Endodermal cell (in vitro differentiated cells): Measurements from ENCODE around the gene ATP5F1B. TPM values are rescaled to one million over a fixed set of nuclear protein-coding genes. Genes with fewer than 3 reads are reported as not detected.
"Not testable (repeated sequence)": the region's sequence is repeated elsewhere in the genome, so short reads cannot be mapped to it uniquely, and the experiment has no call there.

Experiments used
- DNase-seq: peaks from one replicate; pipeline ENCODE4 v3.0.0-alpha.2; 2017
- H3K27ac ChIP-seq: 2 replicates; pipeline ENCODE4 v1.5.1; 2013; ENCODE audit warnings: mild to moderate bottlenecking, low read depth, low read length, moderate library complexity
- H3K27me3 ChIP-seq: 2 replicates; pipeline ENCODE4 v1.6.1; 2013; ENCODE audit warnings: mild to moderate bottlenecking, low read length, moderate library complexity; ENCODE audit not compliant: insufficient read depth, control insufficient read depth, poor library complexity, severe bottlenecking
- H3K36me3 ChIP-seq: 2 replicates; pipeline ENCODE4 v1.7.0; 2013; ENCODE audit warnings: mild to moderate bottlenecking, low read length, moderate library complexity; ENCODE audit not compliant: control insufficient read depth, insufficient read depth
- H3K4me1 ChIP-seq: one replicate; pipeline ENCODE4 v1.7.0; 2013; ENCODE audit warnings: low read length; ENCODE audit not compliant: control insufficient read depth, insufficient read depth
- H3K4me3 ChIP-seq: 2 replicates; pipeline ENCODE4 v1.5.1; 2013; ENCODE audit warnings: mild to moderate bottlenecking, low read length, moderate library complexity
- H3K9ac ChIP-seq: 2 replicates; pipeline ENCODE4 v1.6.1; 2013; ENCODE audit warnings: mild to moderate bottlenecking, low read length, moderate library complexity; ENCODE audit not compliant: poor library complexity, severe bottlenecking; ENCODE audit errors: extremely low read depth
- H3K9me3 ChIP-seq: 2 replicates; pipeline ENCODE4 v1.6.1; 2013; ENCODE audit warnings: mild to moderate bottlenecking, low read length, moderate library complexity; ENCODE audit not compliant: control insufficient read depth
- H3K27ac Mint-ChIP-seq: 2 replicates; pipeline ENCODE4 v1.8.0; 2020; ENCODE audit warnings: mixed read lengths
- H3K27me3 Mint-ChIP-seq: 2 replicates; pipeline ENCODE4 v1.8.0; 2021; ENCODE audit warnings: mild to moderate bottlenecking, mixed read lengths; ENCODE audit not compliant: insufficient read depth
- H3K36me3 Mint-ChIP-seq: 2 replicates; pipeline ENCODE4 v1.8.0; 2020; ENCODE audit warnings: low read depth, mixed read lengths
- H3K4me1 Mint-ChIP-seq: 2 replicates; pipeline ENCODE4 v1.8.0; 2020; ENCODE audit warnings: mixed read lengths
- H3K4me3 Mint-ChIP-seq: 2 replicates; pipeline ENCODE4 v1.8.0; 2020; ENCODE audit warnings: mild to moderate bottlenecking, moderate library complexity, mixed read lengths
- H3K9me3 Mint-ChIP-seq: 2 replicates; pipeline ENCODE4 v1.8.0; 2020; ENCODE audit warnings: mild to moderate bottlenecking, mixed read lengths
- WGBS, 2 experiments: methylation state at CpG; one replicate each; pipeline versions ENCODE4 v1.1.5 to v1.1.7; 2013; ENCODE audit warnings: missing lambda C conversion rate in 2 of 2, mixed read lengths in 1 of 2; ENCODE audit not compliant: insufficient coverage in 1 of 2, insufficient read length in 1 of 2; 5-methylcytosine and 5-hydroxymethylcytosine counted together
- total RNA-seq, 2 donors: library from RNA; stranded (reverse); fragmentation: NEBNext Ultra II Directional in 1 of 2; extraction: Animal tissue kit (Norgen Biotek cat#: 25700) in 1 of 2; gene quantifications; 2 replicates in 1 of 2; 3 replicates in 1 of 2; pipeline ENCODE4 v1.2.1, GENCODE V29; 2021
- TF ChIP-seq, protein P1 (sequence below): fragments of 200-600 bp; sonication (generic); conservative IDR thresholded peaks from 2 replicates; pipeline ENCODE4 v1.5.0; 2021; ENCODE audit warnings: antibody characterized with exemption, mild to moderate bottlenecking

Gene ATP5F1B
- total RNA-seq, 2 donors from 2014 or later = 653 to 681 TPM

DNA sequence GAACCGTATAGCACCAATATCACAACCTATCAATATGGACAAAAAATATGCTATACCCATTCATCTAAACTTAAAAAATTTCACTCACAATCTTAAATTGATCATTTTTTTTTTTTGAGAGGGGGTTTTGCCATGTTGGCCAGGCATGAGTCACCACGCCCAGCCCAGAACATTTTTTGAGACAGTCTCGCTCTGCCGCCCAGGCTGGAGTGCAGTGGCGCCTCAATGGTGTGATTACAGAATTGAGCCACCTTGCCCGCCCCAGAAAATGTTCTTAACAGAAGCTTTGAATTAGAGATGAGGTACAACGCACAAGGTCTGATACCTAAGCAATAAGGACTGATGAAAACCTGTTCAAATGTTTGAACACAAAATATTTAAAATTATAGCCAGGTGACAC, 15.8 kb upstream of the ATP5F1B start:
- Mint-ChIP-seq H3K4me1 (no peaks in the 10 kb centered on the region), H3K4me3 (no peak overlapping the region), H3K27me3 (no peaks in the 10 kb centered on the region), H3K9me3 (no peaks in the 10 kb centered on the region), H3K36me3 (peaks cover 27% of the 10 kb centered on the region), H3K27ac (no peak overlapping the region)
- 94 to 95% methylated on average over 6 to 7 of the region's 7 CpGs for WGBS, 2 experiments
- Histone ChIP-seq H3K9ac (no peak overlapping the region), H3K27ac (no peak overlapping the region), H3K27me3 (no peaks in the 10 kb centered on the region), H3K36me3 (peaks cover 47% of the 10 kb centered on the region), H3K4me1 (no peaks in the 10 kb centered on the region), H3K9me3 (no peaks in the 10 kb centered on the region), H3K4me3 (no peak overlapping the region)
- TF ChIP-seq, protein P1, sequence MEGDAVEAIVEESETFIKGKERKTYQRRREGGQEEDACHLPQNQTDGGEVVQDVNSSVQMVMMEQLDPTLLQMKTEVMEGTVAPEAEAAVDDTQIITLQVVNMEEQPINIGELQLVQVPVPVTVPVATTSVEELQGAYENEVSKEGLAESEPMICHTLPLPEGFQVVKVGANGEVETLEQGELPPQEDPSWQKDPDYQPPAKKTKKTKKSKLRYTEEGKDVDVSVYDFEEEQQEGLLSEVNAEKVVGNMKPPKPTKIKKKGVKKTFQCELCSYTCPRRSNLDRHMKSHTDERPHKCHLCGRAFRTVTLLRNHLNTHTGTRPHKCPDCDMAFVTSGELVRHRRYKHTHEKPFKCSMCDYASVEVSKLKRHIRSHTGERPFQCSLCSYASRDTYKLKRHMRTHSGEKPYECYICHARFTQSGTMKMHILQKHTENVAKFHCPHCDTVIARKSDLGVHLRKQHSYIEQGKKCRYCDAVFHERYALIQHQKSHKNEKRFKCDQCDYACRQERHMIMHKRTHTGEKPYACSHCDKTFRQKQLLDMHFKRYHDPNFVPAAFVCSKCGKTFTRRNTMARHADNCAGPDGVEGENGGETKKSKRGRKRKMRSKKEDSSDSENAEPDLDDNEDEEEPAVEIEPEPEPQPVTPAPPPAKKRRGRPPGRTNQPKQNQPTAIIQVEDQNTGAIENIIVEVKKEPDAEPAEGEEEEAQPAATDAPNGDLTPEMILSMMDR = no peak
- DNase-seq = peak; percentile 44

DNA sequence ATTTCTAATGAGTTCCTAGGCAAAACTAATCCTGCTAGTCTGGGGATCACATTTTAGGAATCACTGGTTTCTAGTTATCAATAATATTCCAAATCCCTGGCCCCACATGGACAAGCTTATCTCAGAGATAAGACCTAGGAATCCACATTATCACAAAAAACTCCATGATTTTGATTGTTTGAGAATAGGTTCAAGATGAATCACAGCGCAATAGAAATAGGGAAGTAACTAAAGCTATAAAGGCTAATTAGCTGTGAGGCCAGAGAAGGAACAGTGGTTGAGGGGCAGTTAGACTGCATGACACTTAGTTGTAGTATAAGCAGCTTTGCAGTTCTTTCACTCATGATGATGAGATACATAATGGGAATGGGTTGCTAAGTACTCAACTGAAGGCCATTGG, 13.1 kb upstream of the ATP5F1B start:
- peaks cover 12% of the 10 kb centered on the region for H3K36me3 Mint-ChIP-seq
- no peak for DNase-seq
- Histone ChIP-seq H3K4me1 (no peaks in the 10 kb centered on the region), H3K9me3 (peaks cover 10% of the 10 kb centered on the region), H3K27ac (no peak overlapping the region), H3K9ac (no peak overlapping the region), H3K36me3 (peaks cover 20% of the 10 kb centered on the region), H3K4me3 (no peak overlapping the region), H3K27me3 (no peaks in the 10 kb centered on the region)
- no peaks in the 10 kb centered on the region for H3K4me1 Mint-ChIP-seq
- WGBS, 2 experiments = 83 to 97% methylated on average over 1 of the region's 1 CpG
- H3K4me3 Mint-ChIP-seq = no peak overlapping the region
- TF ChIP-seq, protein P1 = no peak
- no peak overlapping the region for H3K27ac Mint-ChIP-seq
- H3K27me3 Mint-ChIP-seq = no peaks in the 10 kb centered on the region
- H3K9me3 Mint-ChIP-seq = peaks cover 23% of the 10 kb centered on the region

DNA sequence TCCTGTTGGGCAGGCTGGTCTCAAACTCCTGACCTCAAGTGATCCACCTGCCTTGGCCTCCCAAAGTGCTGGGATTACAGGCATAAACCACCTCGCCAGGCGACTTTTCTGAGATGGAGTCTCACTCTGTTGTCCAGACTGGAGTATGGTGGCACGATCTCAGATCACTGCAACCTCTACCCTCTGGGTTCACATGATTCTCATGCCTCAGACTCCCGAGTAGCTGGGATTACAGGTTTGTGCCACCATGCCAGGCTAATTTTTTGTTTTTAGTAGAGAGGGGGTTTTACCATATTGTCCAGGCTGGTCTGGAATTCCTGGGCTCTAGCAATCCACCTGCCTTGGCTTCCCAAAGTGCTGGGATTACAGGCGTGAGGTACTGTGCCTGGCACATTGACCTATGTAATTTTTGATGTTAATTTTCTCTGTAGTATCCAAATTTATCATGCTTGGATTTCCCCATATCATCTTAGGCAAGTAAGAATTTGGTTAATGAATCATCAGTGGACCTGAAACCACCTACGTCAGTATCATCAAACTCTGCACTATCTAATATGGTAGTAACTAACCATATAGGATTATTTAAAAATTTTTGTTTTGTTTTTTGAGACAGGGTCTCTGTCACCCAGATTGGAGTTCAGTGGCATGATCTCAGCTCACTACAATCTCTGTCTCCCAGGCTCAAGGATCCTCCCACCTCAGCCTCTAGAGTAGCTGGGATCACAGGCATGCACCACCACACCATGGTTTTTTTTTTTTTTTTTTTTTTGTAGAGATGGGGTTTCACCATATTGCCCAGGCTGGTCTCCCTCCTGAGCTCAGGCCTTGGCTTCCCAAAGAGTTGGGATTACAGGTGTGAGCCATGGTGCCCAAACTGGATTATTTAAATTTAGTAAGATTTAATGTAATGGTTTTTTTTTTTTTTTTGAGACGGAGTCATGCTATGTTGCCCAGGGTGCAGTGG, 11.9 kb upstream of the ATP5F1B start:
- H3K4me1 ChIP-seq = no peaks in the 10 kb centered on the region
- Mint-ChIP-seq H3K27me3 (no peaks in the 10 kb centered on the region), H3K36me3 (peaks cover 15% of the 10 kb centered on the region), H3K4me3 (no peak overlapping the region), H3K27ac (no peak overlapping the region), H3K4me1 (no peaks in the 10 kb centered on the region), H3K9me3 (peaks cover 36% of the 10 kb centered on the region)
- no peak overlapping the region for H3K27ac ChIP-seq
- TF ChIP-seq, protein P1 = no peak
- no peaks in the 10 kb centered on the region for H3K27me3 ChIP-seq
- WGBS, 2 experiments = 86 to 88% methylated on average over 3 to 7 of the region's 7 CpGs
- H3K4me3 ChIP-seq = no peak overlapping the region
- H3K36me3 ChIP-seq = peaks cover 8% of the 10 kb centered on the region
- peak; percentile 36 for DNase-seq
- H3K9ac ChIP-seq = no peak overlapping the region
- peaks cover 22% of the 10 kb centered on the region for H3K9me3 ChIP-seq

DNA sequence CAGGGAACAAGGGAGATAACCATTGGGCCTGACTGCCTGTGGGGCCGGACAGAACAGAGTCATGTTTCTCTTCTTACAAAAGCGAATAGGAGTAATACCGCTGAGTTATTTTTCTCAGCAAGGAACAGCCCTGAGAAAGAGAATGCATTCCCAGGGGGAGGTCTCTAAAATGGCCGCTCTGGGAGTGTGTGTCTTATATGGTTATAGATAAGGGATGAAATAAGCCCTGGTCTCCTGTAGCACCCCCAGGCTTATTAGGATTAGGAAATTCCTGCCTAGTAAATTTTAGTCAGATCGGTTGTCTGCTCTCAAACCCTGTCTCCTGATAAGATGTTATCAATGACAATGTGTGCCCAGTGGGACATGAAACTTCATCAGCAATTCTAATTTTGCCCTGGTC, 8.0 kb upstream of the ATP5F1B start:
- H3K27ac ChIP-seq, H3K4me1 Mint-ChIP-seq, H3K27me3 ChIP-seq, H3K27me3 Mint-ChIP-seq, H3K27ac Mint-ChIP-seq, H3K36me3 ChIP-seq, H3K4me3 ChIP-seq, H3K9ac ChIP-seq, H3K4me3 Mint-ChIP-seq, DNase-seq, H3K4me1 ChIP-seq: not testable (repeated sequence)
- 84 to 90% methylated on average over 5 of the region's 5 CpGs for WGBS, 2 experiments
- peaks cover 51% of the 10 kb centered on the region for H3K9me3 Mint-ChIP-seq
- peaks cover 25% of the 10 kb centered on the region for H3K9me3 ChIP-seq
- peaks cover 27% of the 10 kb centered on the region for H3K36me3 Mint-ChIP-seq

DNA sequence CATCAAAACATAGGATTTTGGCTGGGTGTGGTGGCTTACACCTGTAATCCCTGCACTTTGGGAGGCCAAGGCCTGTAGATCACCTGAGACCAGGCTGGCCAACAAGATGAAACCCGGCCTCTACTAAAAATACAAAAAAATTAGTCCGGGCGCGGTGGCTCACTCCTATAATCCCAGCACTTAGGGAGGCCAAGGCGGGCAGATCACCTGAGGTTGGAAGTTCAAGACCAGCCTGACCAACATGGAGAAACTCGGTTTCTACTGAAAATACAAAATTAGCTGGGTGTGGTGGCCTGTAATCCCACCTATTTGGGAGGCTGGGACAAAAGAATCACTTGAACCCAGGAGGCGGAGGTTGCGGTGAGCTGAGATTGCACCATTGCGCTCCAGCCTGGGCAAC, 2.2 kb upstream of the ATP5F1B start:
- not testable (repeated sequence) for H3K9me3 ChIP-seq, H3K27ac Mint-ChIP-seq, H3K4me3 Mint-ChIP-seq, DNase-seq, H3K4me3 ChIP-seq, H3K9ac ChIP-seq, H3K27me3 Mint-ChIP-seq, H3K27ac ChIP-seq, H3K4me1 ChIP-seq, H3K27me3 ChIP-seq, H3K4me1 Mint-ChIP-seq
- peaks cover 20% of the 10 kb centered on the region for H3K36me3 ChIP-seq
- peaks cover 31% of the 10 kb centered on the region for H3K36me3 Mint-ChIP-seq
- H3K9me3 Mint-ChIP-seq = peaks cover 25% of the 10 kb centered on the region
- WGBS, 2 experiments = 90 to 91% methylated on average over 8 to 9 of the region's 9 CpGs
